OCI-M1 (cell line): ENCODE results near the gene EN1.

Experiments
- DNase-seq: peaks from one replicate; lab custom pipeline; 2025; lab: John Stamatoyannopoulos, UW

EN1 gene

DNA sequence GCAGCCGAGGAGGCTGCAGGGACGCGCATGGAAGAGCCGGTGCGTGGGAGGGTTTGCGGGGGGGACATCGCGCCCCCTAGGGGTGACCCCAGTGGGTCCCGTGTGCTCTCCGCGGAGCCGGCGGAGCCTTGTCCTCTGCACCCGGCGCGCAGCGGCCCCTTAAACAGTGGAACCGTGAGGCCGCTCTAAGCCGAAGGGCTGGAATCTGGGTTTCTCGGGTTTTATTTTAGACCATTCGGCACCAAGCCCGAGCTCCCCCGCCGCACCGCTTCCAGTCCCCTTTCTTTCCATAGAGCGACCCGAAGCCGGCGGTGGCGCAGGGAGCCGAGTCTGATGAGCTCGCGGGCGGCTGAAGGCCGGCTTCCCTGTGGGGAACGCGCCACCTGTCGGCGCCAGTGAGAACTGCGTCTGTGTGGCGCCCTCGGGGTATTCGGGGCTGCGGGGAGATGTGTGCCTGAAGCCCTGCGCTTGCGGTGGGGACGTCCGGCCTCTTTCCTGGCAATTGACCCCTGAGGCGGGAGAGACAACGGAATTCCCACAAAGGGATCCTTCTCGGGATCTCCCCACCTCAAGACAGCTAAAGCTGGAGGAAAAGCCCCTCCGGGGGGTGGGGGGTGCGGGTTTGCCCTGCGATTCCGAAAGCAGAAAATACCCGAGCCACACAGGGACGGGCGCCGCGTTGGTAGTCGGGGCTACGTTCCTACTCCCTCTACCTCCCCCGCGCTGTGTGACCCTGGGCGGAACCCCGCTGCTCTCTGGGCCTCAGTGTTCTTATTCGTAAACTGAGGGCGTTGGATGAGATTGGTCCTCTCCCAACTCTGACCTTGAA is 8.2 kb upstream of the EN1 start:
- peak; percentile 64 for DNase-seq

DNA sequence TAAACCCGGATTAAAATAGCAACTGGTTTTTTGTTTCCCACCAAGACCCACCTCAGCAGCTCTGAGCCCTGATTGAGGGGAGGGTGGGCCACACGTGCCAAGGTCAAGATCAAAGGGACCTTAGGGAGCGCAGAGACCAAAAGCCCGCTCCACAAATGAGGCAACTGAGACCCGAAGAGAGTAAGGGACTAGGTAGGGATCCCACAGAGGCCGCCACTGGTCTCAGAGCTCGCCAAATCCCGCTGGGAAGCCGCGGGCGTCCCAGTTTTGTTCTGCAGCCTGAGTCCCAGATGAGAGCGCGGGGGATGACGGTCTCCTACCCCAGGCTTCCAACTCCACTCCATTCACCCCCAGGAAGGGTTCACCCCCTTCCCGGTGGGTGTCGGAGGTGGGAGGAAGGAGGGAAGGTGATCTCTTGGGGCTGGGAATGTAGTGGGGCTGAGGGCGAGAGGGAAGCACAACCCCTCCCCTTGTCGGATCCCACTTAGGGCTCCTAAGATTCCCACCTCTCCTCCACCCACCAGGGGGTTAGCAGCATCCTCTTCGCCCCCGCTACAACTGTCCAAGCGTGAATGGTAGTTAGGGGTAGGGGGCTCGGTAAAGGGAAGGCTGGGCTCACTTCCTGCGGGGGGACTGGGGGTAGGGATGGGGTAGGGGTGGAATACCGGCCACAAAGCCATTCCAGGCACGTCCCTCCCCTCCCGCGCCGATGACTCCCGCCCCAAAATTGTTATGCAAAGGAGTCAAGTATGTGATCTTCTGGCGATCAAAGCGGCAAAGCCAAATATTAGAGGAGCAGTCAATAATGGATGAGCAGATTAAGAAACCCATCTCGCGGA is 7.3 kb upstream of the EN1 start:
- no peak for DNase-seq

DNA sequence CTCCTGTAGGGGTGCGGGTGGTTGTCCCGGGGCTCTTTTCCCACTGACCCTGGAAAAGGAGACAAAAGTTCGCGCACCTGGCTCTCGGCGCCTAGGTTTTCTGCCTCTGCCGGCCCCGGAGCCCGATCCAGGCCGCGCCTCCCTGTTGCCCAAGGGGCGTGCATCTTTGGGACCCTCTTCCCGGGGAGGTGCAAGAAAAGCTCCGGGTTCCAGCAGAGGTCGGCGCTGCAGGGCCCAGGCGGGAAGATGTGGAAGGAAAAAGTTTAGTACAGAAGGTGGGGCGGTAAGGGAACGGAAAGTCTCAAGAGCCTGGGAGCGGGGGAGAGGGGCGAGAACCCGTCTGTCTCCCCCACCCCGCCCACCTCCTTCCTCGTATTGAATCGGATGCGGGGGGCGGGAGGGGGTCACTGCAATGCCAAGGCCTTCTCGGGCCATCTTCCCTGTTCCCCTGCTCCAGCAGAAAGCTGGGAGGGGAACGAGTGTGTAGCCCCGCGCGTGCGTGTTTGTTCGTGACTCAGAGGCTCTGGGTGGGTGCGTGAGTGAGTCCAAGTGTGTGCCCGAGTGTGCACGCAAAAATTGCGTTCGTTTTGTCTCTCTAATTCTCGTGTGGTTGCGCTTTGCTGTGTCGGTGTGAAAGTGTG is 6.3 kb upstream of the EN1 start:
- DNase-seq: no peak

DNA sequence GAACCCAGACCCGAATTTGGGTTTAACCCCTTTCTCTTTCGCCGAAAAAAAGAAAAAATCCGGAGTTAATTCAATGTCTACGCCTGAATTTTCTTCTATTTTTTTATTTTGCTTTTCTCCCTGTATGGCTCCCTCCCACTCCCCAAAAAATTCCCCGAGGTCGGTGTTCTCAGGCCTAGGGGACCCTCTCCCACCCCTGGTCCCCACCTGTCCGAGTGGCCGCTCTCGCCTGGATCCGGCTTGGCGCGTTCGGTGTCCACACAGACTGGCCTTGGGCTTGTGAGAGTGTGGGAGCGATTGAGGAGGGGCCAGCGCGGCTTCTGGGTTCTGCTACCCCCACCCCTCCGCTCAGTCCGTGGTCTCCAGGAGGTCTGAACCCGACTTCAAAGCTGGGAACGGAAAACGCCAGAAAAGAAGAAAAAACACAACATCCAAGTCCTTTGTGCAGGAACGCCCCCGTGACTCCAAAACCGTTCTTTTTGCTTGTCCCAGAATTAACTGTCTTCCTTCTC is 5.7 kb upstream of the EN1 start:
- DNase-seq: no peak

DNA sequence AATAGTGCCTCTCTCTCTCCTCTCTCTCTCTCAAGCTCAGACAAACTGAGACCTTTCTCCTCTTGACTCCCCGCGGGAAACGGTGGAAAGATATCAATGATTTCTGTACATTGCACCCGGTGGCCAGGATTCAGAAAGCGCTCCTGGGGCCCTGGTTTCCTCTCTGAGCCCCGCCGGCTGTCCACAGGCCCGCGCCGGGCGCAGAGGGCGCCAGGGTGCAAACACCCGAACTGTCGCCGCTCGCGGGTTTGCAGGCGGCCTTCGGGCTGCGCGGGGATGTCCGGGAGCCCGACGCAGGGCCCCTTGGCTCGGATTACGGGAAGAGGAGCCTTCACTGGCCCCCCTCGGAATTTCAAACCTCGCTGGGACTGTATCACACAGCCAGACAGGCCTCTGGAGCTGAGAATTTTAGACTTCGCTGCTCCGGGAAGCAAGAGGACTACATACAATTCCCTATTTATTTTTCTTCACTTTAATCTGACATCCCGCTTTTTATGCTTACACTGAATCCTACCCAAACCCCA is 5.2 kb upstream of the EN1 start:
- DNase-seq: no peak

DNA sequence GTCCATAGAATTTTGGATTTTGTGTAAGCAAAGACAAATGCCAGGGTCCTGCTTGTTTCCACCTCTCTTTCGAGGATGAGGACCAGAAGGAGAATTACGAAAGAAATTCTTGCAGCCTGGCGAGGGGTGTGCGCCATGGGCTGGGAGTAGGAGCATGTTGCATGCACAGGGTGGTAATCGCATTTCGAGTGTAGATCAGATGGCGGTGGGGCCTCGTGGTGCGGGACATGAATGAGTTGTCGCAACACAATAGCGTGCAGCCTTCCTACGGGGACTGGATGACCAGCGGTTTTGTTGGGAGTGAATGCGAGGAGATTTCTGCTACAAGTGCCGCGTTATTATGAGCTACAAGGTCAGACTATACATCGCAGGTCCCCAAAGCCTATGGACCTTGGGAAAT is 4.2 kb upstream of the EN1 start:
- DNase-seq: no peak

DNA sequence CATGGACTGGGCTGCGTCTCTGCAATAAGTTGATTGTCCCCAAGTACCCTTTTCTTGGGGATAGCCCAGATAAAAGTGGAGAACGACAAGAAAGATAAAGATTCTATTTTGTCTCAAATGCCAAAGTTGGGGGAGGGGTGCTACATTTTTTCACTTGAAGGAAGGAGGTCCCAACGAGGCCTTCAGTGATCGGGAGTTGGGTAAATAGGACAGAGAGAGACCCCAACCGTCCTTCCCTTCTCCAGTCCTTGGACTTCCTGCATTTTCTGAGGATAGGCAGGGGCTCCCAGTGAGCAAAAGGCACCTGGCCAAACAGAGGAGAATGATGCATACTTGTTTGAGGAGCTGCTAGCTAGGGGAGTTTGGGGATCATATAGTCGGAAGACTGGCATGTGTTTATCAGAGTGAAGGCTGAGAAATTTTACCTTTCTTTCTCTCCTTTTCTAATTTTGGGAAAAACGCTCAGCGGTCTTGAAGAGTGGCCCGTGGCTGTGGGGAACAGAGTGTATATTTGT is 3.5 kb upstream of the EN1 start:
- no peak for DNase-seq

DNA sequence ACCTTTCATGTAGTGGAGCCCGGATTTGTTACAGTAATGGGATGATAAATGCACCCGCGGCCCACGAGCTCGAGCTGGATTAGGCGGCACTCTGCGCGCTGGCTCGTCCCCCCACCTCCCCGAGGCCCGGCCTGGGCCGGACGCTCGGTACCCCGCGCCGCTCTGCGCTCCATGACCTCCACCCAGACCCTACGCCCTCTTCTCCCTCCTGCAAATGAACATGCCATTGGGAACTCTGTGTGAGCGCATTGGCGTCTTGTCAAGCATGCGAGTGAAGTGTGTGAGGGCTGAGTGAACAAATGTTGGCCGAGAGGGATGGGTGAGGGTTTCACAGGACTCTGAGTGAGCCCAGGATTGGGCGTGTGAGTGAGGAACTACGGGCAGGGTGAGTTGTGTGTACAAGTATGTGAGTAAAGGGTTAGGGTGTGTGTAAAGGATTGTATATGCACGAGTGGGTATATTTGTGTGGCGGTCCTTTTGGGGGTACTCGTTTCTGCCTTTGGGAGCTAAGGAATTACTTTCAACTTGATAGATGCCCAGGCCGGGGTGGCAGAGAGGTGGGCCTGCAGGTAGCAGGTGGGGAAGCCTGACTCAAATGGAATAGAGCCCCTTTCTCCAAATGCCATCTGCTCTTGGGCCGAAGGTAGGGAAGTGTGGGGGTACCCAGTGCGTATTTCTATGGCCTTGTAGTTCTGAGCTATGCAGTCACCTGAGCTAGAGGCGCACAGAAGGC is 2.9 kb upstream of the EN1 start:
- no peak for DNase-seq

DNA sequence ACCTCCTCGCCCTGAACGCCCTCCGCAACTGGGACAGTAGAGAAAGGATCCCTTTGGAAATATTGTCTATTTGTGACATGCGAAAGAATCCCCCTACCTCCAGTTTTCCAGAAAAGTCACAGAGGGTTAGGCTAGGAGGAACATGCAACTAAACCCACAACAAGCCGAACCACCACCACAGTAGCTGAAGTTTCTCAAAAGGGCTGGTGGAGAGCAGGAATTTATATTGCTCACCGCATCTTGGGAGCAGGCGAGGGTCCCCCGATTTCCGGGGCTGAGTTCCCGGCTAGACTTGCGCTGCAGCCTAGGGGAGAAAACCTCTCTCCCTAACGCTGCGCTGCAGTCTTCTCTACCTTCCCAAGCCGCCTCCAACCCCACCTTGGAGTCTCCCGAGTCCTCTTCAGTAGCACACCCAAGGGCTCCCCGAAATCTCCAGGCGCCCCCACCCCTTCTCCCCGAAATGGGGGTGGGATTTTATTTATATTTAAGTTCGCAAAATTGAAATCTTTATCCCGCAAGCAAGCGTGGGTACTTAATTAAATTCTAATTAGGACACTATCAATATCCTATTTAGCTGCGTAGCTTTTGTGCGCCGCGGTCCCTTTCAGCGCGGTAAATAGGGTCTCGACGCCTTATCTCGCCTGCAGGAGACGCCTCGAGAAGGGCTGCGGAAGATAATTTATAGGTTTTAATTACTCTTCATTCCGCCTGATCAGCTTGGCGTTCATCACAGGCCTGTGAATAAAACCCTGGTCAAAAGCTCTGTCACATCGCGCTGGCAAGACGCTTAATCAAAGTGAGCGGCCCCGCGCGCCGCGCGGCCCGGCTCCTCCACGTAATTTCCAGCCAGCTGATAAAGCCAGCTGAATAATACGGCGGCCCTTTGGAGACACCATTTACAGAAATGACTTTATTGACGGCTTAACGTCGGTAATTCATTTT is 2.0 kb upstream of the EN1 start:
- no peak for DNase-seq

DNA sequence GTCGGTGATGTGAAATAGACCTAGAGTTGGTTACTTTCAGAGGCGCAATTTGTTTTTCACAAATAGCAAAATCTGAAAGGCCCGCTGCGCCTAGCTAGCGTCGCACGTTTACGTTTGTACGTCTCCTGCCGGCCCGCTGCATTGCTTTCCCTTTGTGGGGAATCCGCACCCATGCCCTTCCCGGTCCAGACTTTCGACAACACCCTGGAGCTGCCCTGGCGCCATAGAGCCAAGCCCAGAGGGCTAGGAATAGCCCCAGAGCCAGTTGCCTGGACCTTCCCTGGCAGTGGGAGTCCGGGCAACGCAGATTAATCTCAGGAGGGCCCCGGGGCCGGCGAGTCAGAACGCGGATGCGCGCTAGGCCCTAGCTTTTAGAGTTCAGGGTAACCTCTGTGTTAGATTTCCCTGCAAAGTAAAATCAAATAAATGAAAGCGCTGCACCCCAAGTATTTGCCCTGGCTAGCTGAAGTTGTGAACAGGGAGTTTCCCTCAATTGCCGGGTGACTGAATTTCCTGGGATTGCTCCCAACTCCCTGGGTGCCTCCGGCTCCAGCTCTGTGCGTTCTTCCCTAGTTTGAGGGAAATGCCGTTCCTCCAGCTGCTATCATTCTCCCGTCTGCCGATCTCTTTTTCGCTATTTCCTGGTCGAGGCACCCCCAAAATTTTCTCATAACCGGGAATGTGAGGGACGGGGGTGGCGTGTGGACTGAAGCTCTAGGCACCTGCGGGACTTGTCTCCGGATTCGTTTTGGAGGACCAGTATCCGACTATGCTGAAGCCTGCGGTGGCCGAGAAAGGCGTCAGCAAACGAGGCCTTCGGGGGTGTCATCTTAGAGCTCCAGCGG is 1.2 kb upstream of the EN1 start:
- DNase-seq: no peak

DNA sequence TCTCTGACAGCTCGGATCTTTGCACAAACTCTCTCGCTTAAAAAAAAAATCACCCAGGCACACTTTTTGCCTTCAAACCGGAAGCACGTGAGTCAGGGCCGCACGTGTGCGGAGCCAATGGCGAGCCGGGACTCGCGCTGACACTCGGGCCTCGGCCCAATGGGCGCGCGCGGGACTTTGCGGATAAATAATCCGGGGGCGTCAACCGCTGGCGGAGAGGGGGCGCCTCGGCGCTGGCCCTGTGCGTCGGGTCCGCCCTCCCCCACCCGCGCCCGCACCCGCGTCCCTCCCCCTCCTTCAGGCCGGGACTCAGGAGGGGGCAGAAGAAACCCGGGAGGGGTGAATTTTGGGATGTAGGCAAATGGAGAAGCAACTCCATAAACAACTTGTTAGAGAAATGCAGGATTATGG is 319 bp upstream of the EN1 start:
- no peak for DNase-seq

DNA sequence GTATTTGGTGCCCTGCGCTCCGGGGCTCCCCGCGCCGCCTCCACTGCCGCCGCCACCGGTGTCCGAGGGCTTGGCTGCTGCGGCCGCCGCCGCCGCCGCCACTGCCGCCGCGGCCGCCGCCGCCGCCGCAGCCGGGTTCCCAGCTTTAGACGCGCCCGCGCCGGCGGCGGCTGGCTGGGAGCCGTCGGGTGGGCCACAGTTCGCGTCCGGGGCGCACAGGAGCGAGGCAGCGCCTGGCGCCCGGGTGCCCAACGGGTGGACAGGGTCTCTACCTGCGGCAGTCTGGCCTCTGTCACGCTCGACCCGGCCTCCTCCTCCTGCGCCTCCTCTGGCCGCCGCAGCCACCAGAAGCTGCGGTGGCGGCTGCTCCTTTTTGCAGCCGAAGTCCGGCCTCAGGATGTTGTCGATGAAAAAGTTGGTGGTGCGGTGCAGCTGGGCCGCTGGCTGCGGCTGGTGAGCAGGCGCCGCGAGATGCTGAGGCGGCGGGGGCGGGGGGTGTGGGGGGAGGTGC is 951 bp downstream of the EN1 start:
- DNase-seq: no peak

DNA sequence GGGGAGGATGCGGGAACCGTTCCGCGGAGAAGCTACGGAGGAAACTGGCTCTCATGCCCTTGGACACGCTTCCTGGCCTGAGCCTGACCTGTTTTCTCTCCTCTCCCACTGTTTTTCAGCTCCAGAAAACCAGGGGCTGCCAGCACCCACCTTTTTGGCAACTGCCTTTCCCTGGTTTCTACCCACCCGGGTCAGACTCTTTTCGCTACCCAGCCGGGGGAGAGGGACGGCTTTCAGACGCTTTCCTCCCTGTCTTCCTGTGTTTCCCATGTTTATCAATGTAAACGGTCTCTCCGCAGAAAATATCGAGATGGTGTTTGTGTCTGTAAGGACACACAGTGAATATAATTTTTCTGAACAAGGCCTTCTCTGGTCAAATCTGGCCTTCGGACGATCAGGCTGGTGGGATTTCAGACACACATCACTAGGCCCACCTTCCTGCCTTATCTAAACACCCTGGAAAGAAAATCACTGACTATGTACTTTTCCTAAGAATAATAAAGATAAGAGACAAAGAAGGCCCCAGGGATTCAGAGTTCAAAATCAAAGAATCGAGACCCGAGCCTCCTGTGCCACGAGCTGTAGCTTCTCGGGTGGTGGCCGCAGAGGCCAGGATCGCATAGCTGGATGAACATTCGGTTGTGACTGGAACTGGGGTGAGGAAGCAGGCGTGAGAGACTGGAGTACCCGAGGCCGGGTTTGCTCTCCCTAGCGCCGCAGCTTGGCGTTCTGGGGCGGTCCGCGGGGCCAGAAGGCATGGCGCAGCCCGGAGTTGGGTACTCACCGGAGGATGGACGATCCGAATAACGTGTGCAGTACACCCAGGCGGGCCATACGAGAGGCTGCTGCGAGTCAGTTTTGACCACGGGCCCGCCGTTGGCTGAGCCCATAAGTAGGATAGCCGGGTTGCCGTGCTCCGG is 1.7 kb downstream of the EN1 start:
- DNase-seq: no peak

DNA sequence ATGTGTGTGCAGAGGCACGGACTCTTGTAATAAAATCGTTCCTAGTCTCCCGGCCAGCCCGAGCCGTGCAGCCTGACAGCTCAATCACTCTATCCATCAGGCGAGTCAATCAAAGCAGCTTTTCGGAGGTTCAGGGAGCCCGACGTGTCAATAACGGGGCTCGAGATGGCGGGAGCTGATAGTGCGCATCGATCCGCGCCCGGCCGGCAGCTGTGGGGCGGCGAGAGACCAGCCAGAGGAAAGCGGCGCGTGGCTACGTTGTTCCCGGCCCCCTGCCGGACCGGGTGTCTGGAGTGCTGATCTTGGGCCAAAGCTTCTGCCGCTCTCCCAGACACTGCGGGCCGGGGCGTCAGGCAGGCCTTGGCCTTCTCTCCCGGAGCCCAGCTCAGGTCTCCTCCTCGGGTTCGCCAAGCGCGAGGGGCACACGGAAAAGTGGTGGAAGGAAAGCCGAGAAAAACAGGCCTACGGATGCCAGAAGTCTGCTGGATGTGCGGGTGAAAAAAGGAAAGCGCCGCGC is 2.4 kb downstream of the EN1 start:
- no peak for DNase-seq

DNA sequence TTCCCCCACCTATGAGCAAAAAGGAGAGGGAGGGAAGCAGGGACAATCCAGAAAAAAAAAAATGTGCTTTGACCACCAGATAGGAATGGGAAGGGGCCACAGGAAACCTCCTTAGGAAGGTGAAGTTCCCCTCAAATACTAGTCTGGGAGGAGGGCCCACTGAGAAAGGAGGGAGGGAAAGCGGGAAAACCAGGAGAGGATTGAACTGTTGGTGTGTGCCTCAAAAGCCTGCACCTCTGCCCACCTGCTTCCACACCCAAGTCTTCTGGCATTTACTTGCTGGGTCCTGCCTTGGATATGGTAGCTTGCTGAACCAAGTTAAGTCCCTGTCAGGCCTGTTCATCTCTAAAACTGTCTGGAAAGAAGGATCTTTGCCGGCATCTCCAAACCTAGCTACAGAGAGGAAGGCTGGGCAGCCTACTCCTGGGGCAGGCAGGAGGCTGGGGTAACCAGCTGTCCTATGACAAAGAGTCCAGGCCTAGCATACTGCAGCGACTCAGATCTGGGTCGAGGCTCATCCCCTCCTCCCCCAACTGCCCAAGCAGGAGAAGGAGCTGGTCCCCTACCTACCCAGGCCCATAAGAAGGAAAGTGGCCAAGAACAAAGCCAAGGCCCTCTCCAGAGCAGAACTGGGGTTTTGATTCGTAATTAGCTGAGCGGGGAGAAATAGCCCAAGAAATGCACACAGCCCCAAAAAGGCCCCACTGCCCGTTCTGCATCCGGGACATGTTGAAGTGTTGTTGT is 3.0 kb downstream of the EN1 start:
- DNase-seq: no peak

DNA sequence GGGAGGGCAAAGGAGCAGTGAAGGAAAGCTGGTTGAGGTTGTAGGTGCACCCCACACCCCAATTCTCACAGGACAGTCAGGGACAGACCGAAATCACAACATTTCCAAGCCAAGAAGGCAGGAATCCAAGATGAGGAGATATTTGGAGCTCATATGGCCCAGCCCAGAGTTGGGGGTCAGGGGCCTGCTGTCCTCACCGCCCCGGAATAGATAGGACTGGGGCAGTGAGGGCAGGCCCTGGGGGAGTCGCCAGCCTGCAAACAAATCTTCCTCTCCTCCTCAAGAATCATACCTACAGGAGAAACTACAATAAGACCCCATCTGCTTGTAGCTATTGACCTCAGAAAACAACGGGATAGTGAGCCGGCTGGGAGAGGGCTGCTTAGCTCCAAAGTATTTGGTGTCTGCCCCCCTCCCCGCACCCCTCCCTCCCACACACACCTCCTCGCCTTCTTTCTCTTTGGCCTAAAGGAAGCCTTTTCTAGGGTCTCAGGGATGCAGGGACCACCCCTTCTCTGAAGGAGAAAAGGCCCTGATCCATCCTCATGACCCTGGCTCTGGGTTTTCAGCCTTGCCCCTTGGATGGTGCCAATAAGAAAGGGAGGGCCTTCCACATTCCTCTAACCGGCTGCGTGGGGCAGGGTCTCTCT is 3.8 kb downstream of the EN1 start:
- DNase-seq: no peak
